B cell (primary cell): ENCODE measurements around the gene DIS3L2. TPM values are rescaled to one million over a fixed set of nuclear protein-coding genes. Genes with fewer than 3 reads are reported as not detected.

Experiments used
- ATAC-seq: fragments of 200-7000 bp; cut with Tn5 transposase; one replicate; pipeline ENCODE4 v1.10.0; 2021; ENCODE audit warnings: low read depth, mild to moderate bottlenecking, moderate number of reproducible peaks, moderate library complexity
- CTCF ChIA-PET: fragments of 350-600 bp; sonication (Branson Sonifier 250); formaldehyde crosslinking; loops from one replicate; lab custom pipeline; 2021; ENCODE audit warnings: antibody characterized with exemption, inconsistent platforms; lab: Charles Lee
- POLR2A ChIA-PET: fragments of 350-600 bp; sonication (Branson Sonifier 250); formaldehyde crosslinking; loops from one replicate; lab custom pipeline; 2021; ENCODE audit warnings: antibody characterized with exemption; lab: Charles Lee
- DNase-seq: peaks from one replicate; pipeline ENCODE4 v3.0.0; 2013
- H2AFZ ChIP-seq: 2 replicates; pipeline ENCODE4 v1.6.1; 2012; ENCODE audit warnings: mild to moderate bottlenecking, low read depth, low read length; ENCODE audit not compliant: insufficient read depth, poor library complexity, severe bottlenecking
- H3K27ac ChIP-seq, 2 donors: 1 replicate in 1 of 2; 2 replicates in 1 of 2; pipeline ENCODE4 v1.5.1; 2012 to 2013; ENCODE audit warnings: low read length in 2 of 2, mild to moderate bottlenecking in 2 of 2, moderate library complexity in 1 of 2
- H3K27me3 ChIP-seq, 4 experiments: fragments of 200-600 bp in 1 of 4; sonication (generic) in 1 of 4; replicated peaks in 1 of 4; 1 replicate in 2 of 4; 2 replicates in 2 of 4; pipeline versions ENCODE4 v1.6.1 to v1.7.0; 2013 to 2016; ENCODE audit warnings: low read length in 3 of 4, mild to moderate bottlenecking in 2 of 4, mixed read lengths in 1 of 4, moderate library complexity in 1 of 4; ENCODE audit not compliant: insufficient read depth in 4 of 4, control insufficient read depth in 3 of 4; ENCODE audit errors: control extremely low read depth in 1 of 4
- H3K36me3 ChIP-seq, 2 experiments: replicated peaks in 1 of 2; 1 replicate in 1 of 2; 2 replicates in 1 of 2; pipeline versions ENCODE4 v1.6.1 to v1.7.1; 2013; ENCODE audit warnings: low read length in 1 of 2; ENCODE audit not compliant: insufficient read depth in 2 of 2, control insufficient read depth in 1 of 2; ENCODE audit errors: control extremely low read depth in 1 of 2, extremely low read depth in 1 of 2
- H3K4me1 ChIP-seq, 2 donors: fragments of 200-600 bp in 1 of 2; sonication (generic) in 1 of 2; 1 replicate in 1 of 2; 2 replicates in 1 of 2; pipeline versions ENCODE4 v1.5.1 to v1.6.1; 2013 to 2017; ENCODE audit warnings: low read length in 2 of 2; ENCODE audit not compliant: control insufficient read depth in 2 of 2, insufficient read depth in 2 of 2
- H3K4me2 ChIP-seq: replicated peaks from 2 replicates; pipeline ENCODE3; 2012; ENCODE audit warnings: mild to moderate bottlenecking, low read depth, low read length; ENCODE audit not compliant: poor library complexity, severe bottlenecking
- H3K4me3 ChIP-seq, 5 experiments: fragments of 200-600 bp in 1 of 5; sonication (generic) in 1 of 5; 1 replicate in 3 of 5; 2 replicates in 2 of 5; pipeline versions ENCODE4 v1.5.1 to v1.7.0; 2011 to 2016; ENCODE audit warnings: low read length in 4 of 5, mild to moderate bottlenecking in 4 of 5, low read depth in 2 of 5, control low read depth in 1 of 5, moderate library complexity in 1 of 5; ENCODE audit not compliant: insufficient read depth in 1 of 5; ENCODE audit errors: control extremely low read depth in 1 of 5, extremely low read depth in 1 of 5
- H3K79me2 ChIP-seq: fragments of 200-600 bp; sonication (generic); one replicate; pipeline ENCODE4 v1.6.0; 2016; ENCODE audit warnings: low read length; ENCODE audit not compliant: control insufficient read depth, insufficient read depth
- H3K9ac ChIP-seq: fragments of 200-600 bp; sonication (generic); 2 replicates; pipeline ENCODE4 v1.6.1; 2017; ENCODE audit warnings: mild to moderate bottlenecking, low read length, moderate library complexity
- H3K9me3 ChIP-seq, 3 donors: one replicate each; pipeline versions ENCODE4 v1.6.1 to v1.7.1; 2013; ENCODE audit warnings: low read length in 2 of 3; ENCODE audit not compliant: control insufficient read depth in 2 of 3, insufficient read depth in 1 of 3; ENCODE audit errors: control extremely low read depth in 1 of 3
- H4K20me1 ChIP-seq: 2 replicates; pipeline ENCODE4 v1.6.0; 2012; ENCODE audit warnings: mild to moderate bottlenecking, low read length; ENCODE audit not compliant: insufficient read depth, control insufficient read depth, poor library complexity, severe bottlenecking
- H3K27ac Mint-ChIP-seq: one replicate; pipeline ENCODE4 v1.8.0; 2021; ENCODE audit warnings: mixed read lengths
- H3K27me3 Mint-ChIP-seq: one replicate; pipeline ENCODE4 v1.8.0; 2021; ENCODE audit warnings: mixed read lengths
- H3K4me1 Mint-ChIP-seq: one replicate; pipeline ENCODE4 v1.8.0; 2021; ENCODE audit warnings: mixed read lengths
- H3K4me3 Mint-ChIP-seq: one replicate; pipeline ENCODE4 v1.8.0; 2021; ENCODE audit warnings: mixed read lengths
- H3K9me3 Mint-ChIP-seq: one replicate; pipeline ENCODE4 v1.8.0; 2022; ENCODE audit warnings: mixed read lengths; ENCODE audit not compliant: insufficient read depth
- CTCF ChIP-seq: fragments of 200-600 bp; IDR thresholded peaks from one replicate; pipeline ENCODE4 v1.8.0; 2022; ENCODE audit warnings: antibody characterized with exemption, mild to moderate bottlenecking
- EZH2 ChIP-seq: IDR thresholded peaks from 2 replicates; pipeline ENCODE4 v1.6.1; 2012; ENCODE audit warnings: borderline replicate concordance, low read depth, mild to moderate bottlenecking, moderate library complexity, low read length; ENCODE audit not compliant: insufficient read depth, poor library complexity, severe bottlenecking
- WGBS: methylation state at CpG from one replicate; pipeline ENCODE4 v1.1.5; 2013; ENCODE audit warnings: missing lambda C conversion rate; ENCODE audit not compliant: insufficient coverage; 5-methylcytosine and 5-hydroxymethylcytosine counted together
- intact Hi-C: fragments of 100-400 bp; cut with micrococcal nuclease; formaldehyde crosslinking; loops from one replicate; pipeline ENCODE4 v1.10.0; 2022
- polyA plus RNA-seq: library from polyadenylated mRNA; depleted of rRNA; stranded (reverse); fragments of >200 nt; gene quantifications from 2 replicates; pipeline ENCODE4 v1.2.3, GENCODE V29; 2012
- total RNA-seq, 2 donors: library from RNA; stranded (reverse); fragments of 120-200 nt in 1 of 2; gene quantifications; 1 replicate in 1 of 2; 2 replicates in 1 of 2; pipeline versions ENCODE4 v1.2.3 to v1.2.4, GENCODE V29; 2013 to 2022

DIS3L2 gene
- total and polyA plus RNA-seq, 2 donors (not counting 1 experiment from before 2014, with no cell fraction given) = 34.5 to 70.1 TPM

GRCh38 chr2:232196802-232197201 lies 235.3 kb downstream of the DIS3L2 start:
- no peak for DNase-seq
- no peak overlapping the region for H3K4me3 ChIP-seq
- POLR2A ChIA-PET = no interaction called here
- Mint-ChIP-seq H3K27me3 (no peaks in the 10 kb centered on the region), H3K4me1 (no peaks in the 10 kb centered on the region), H3K4me3 (no peak overlapping the region), H3K9me3 (peaks cover 2% of the 10 kb centered on the region), H3K27ac (no peak overlapping the region)
- no peaks in the 10 kb centered on the region for H3K4me1 ChIP-seq
- H3K27ac ChIP-seq = no peak overlapping the region
- no peak overlapping the region for H3K4me2 ChIP-seq
- no peak for ATAC-seq
- no peaks in the 10 kb centered on the region for H4K20me1 ChIP-seq
- H3K9me3 ChIP-seq = peaks cover 0 to 8% (median 8%) of the 10 kb centered on the region in 3 donors
- CTCF ChIA-PET = no interaction called here
- peaks cover 0 to 8% of the 10 kb centered on the region in 2 experiments for H3K36me3 ChIP-seq
- TF ChIP-seq EZH2 (no peak), CTCF (no peak)
- H2AFZ ChIP-seq = no peak overlapping the region
- H3K27me3 ChIP-seq = no peaks in the 10 kb centered on the region
- intact Hi-C loops = no loop called here
- H3K9ac ChIP-seq = no peak overlapping the region
- H3K79me2 ChIP-seq = no peaks in the 10 kb centered on the region

GRCh38 chr2:232200195-232200594 lies 238.7 kb downstream of the DIS3L2 start:
- no peaks in the 10 kb centered on the region for H3K9me3 ChIP-seq
- Mint-ChIP-seq H3K4me3 (no peak overlapping the region), H3K4me1 (no peaks in the 10 kb centered on the region), H3K9me3 (peaks cover under 1% of the 10 kb centered on the region), H3K27ac (no peak overlapping the region), H3K27me3 (no peaks in the 10 kb centered on the region)
- TF ChIP-seq EZH2 = no peak
- no peak for TF ChIP-seq CTCF
- H4K20me1 ChIP-seq = no peaks in the 10 kb centered on the region
- H3K4me1 ChIP-seq = no peaks in the 10 kb centered on the region
- H3K36me3 ChIP-seq = peaks cover 0 to 2% of the 10 kb centered on the region in 2 experiments
- no peak overlapping the region for H3K4me3 ChIP-seq
- ATAC-seq (no peak), DNase-seq (no peak)
- no peak overlapping the region for H3K27ac ChIP-seq
- H3K79me2 ChIP-seq = no peaks in the 10 kb centered on the region
- WGBS = 100% methylated on average over 1 of the region's 2 CpGs
- no peaks in the 10 kb centered on the region for H3K27me3 ChIP-seq
- CTCF ChIA-PET = no interaction called here
- no peak overlapping the region for H3K4me2 ChIP-seq
- H2AFZ ChIP-seq = no peak overlapping the region
- H3K9ac ChIP-seq = no peak overlapping the region
- POLR2A ChIA-PET = no interaction called here
- intact Hi-C loops = no loop called here
